Loucy (cell line): ENCODE results near the gene NOTCH1.

Experiments used
- H2AFZ ChIP-seq: fragments of 200-600 bp; sonication (generic); 2 replicates; pipeline ENCODE4 v1.6.0; 2016; ENCODE audit warnings: antibody characterized with exemption, mild to moderate bottlenecking, low read length, moderate library complexity
- H3F3A ChIP-seq: fragments of 200-600 bp; 2 replicates; pipeline ENCODE4 v1.6.0; 2016; ENCODE audit warnings: antibody characterized with exemption, low read depth, mild to moderate bottlenecking
- H3K27me3 ChIP-seq: fragments of 200-600 bp; sonication (generic); 2 replicates; pipeline ENCODE4 v1.6.1; 2014; ENCODE audit warnings: low read length, mild to moderate bottlenecking; ENCODE audit not compliant: insufficient read depth, poor library complexity, severe bottlenecking
- H3K36me3 ChIP-seq: fragments of 200-600 bp; sonication (generic); 2 replicates; pipeline ENCODE4 v1.6.1; 2016; ENCODE audit warnings: low read length; ENCODE audit not compliant: insufficient read depth
- H3K4me1 ChIP-seq: fragments of 200-600 bp; sonication (generic); 2 replicates; pipeline ENCODE4 v1.5.1; 2014; ENCODE audit warnings: low read length, mild to moderate bottlenecking; ENCODE audit not compliant: insufficient read depth, poor library complexity, severe bottlenecking
- H3K4me2 ChIP-seq: fragments of 200-600 bp; sonication (generic); 2 replicates; pipeline ENCODE4 v1.6.0; 2014; ENCODE audit warnings: antibody characterized with exemption, low read length, low read depth, mild to moderate bottlenecking; ENCODE audit not compliant: poor library complexity, severe bottlenecking
- H3K4me3 ChIP-seq: fragments of 200-600 bp; sonication (generic); 2 replicates; pipeline ENCODE4 v1.5.1; 2014; ENCODE audit warnings: low read length, mild to moderate bottlenecking, mixed read lengths; ENCODE audit not compliant: poor library complexity, severe bottlenecking
- H3K79me2 ChIP-seq: fragments of 200-600 bp; sonication (generic); 2 replicates; pipeline ENCODE4 v1.6.1; 2014; ENCODE audit warnings: low read length; ENCODE audit not compliant: insufficient read depth
- H3K9ac ChIP-seq: fragments of 200-600 bp; sonication (generic); 2 replicates; pipeline ENCODE4 v1.6.0; 2014; ENCODE audit warnings: mild to moderate bottlenecking, low read depth, low read length, moderate library complexity; ENCODE audit not compliant: poor library complexity, severe bottlenecking
- H3K9me2 ChIP-seq: fragments of 200-600 bp; sonication (generic); replicated peaks from 2 replicates; pipeline ENCODE4 v1.6.1; 2016; ENCODE audit warnings: low read depth, low read length, mixed read lengths
- H3K9me3 ChIP-seq: fragments of 200-600 bp; sonication (generic); 2 replicates; pipeline ENCODE4 v1.6.1; 2014; ENCODE audit warnings: mild to moderate bottlenecking, antibody characterized with exemption, low read length, low read depth; ENCODE audit not compliant: insufficient read depth
- H4K20me1 ChIP-seq: fragments of 200-600 bp; sonication (generic); 2 replicates; pipeline ENCODE4 v1.6.0; 2014; ENCODE audit warnings: antibody characterized with exemption, low read length, mild to moderate bottlenecking; ENCODE audit not compliant: insufficient read depth, poor library complexity, severe bottlenecking
- CTCF ChIP-seq: fragments of 200-600 bp; sonication (generic); conservative IDR thresholded peaks from 2 replicates; pipeline ENCODE4 v1.5.1; 2014; ENCODE audit warnings: mild to moderate bottlenecking, antibody characterized with exemption, low read length
- EZH2phosphoT487 ChIP-seq: fragments of 200-600 bp; IDR thresholded peaks from 2 replicates; pipeline ENCODE4 v1.6.1; 2018; ENCODE audit warnings: antibody characterized with exemption, mild to moderate bottlenecking, moderate library complexity, borderline replicate concordance

The NOTCH1 gene

GRCh38 chr9:136553581-136553980, 7.7 kb upstream of the NOTCH1 start:
- no peak overlapping the region for H3K4me2 ChIP-seq
- no peaks in the 10 kb centered on the region for H3F3A ChIP-seq
- H3K9ac ChIP-seq, result no peak overlapping the region
- H4K20me1 ChIP-seq, result no peaks in the 10 kb centered on the region
- H3K79me2 ChIP-seq, result no peaks in the 10 kb centered on the region
- H3K4me3 ChIP-seq, result no peak overlapping the region
- peaks cover 3% of the 10 kb centered on the region for H3K4me1 ChIP-seq
- H2AFZ ChIP-seq, result no peak overlapping the region
- H3K27me3 ChIP-seq, result no peaks in the 10 kb centered on the region
- no peaks in the 10 kb centered on the region for H3K36me3 ChIP-seq
- H3K9me2 ChIP-seq, result no peaks in the 10 kb centered on the region
- H3K9me3 ChIP-seq, result no peaks in the 10 kb centered on the region
- TF ChIP-seq EZH2phosphoT487, result no peak
- TF ChIP-seq CTCF, result no peak

GRCh38 chr9:136552117-136552703, 6.4 kb upstream of the NOTCH1 start:
- Histone ChIP-seq H3K79me2 (no peaks in the 10 kb centered on the region), H3F3A (no peaks in the 10 kb centered on the region), H3K4me1 (peaks cover under 1% of the 10 kb centered on the region), H3K4me2 (no peak overlapping the region), H3K9ac (no peak overlapping the region), H3K36me3 (no peaks in the 10 kb centered on the region), H4K20me1 (no peaks in the 10 kb centered on the region), H3K9me2 (no peaks in the 10 kb centered on the region), H2AFZ (no peak overlapping the region), H3K27me3 (no peaks in the 10 kb centered on the region), H3K4me3 (no peak overlapping the region), H3K9me3 (no peaks in the 10 kb centered on the region)
- TF ChIP-seq CTCF (no peak), EZH2phosphoT487 (no peak)

- H3K79me2 ChIP-seq, result no peaks in the 10 kb centered on the region
- H3K9me3 ChIP-seq, result no peaks in the 10 kb centered on the region
- no peak overlapping the region for H2AFZ ChIP-seq
- H3F3A ChIP-seq, result no peaks in the 10 kb centered on the region
- no peaks in the 10 kb centered on the region for H4K20me1 ChIP-seq
- H3K27me3 ChIP-seq, result no peaks in the 10 kb centered on the region
- no peak overlapping the region for H3K4me3 ChIP-seq
- H3K9me2 ChIP-seq, result no peaks in the 10 kb centered on the region
- H3K4me1 ChIP-seq, result peaks cover 6% of the 10 kb centered on the region
- no peak for TF ChIP-seq CTCF
- TF ChIP-seq EZH2phosphoT487, result no peak
- no peak overlapping the region for H3K4me2 ChIP-seq
- no peaks in the 10 kb centered on the region for H3K36me3 ChIP-seq
- H3K9ac ChIP-seq, result no peak overlapping the region
These were observed 5.7 kb upstream of the NOTCH1 start for GRCh38 chr9:136551401-136552116.
